ENCODE measurements around the gene CALHM1.

The CALHM1 gene

DNA sequence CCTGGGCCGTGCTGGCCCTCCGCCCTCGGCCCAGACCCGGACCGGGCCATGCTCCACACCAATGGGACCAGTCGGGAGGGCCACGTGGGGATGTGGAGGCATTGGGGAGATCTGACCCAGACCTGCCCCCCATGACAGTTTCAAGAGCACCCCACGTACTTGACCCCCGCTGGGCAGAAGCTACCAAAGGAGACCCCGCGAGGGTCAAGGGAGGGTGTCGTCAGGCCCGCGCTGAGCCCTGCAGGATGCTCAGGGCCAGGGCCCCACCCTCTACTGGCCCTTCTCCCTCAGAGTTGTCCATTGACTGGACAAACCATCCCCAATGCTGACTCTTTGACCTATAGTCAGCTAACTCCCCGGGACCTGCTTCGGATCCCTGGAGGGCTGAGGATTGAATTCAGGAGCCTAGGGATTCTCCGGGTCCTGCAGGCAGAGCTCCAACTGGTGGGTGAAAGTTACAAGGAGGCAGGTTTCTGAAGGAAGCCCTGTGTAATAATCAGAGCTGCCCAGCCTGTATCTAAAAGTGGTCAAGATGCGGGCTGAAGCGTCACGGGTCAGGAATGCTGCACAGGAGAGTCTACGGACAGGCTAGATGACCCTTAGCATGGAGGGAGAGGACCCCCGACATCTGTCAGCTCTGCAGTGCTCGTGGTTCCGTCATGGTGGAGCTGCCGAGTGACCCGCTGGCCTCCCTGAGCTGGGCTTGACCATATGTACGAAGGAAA, 6.0 kb downstream of the CALHM1 start:
- no peak for DNase-seq

DNA sequence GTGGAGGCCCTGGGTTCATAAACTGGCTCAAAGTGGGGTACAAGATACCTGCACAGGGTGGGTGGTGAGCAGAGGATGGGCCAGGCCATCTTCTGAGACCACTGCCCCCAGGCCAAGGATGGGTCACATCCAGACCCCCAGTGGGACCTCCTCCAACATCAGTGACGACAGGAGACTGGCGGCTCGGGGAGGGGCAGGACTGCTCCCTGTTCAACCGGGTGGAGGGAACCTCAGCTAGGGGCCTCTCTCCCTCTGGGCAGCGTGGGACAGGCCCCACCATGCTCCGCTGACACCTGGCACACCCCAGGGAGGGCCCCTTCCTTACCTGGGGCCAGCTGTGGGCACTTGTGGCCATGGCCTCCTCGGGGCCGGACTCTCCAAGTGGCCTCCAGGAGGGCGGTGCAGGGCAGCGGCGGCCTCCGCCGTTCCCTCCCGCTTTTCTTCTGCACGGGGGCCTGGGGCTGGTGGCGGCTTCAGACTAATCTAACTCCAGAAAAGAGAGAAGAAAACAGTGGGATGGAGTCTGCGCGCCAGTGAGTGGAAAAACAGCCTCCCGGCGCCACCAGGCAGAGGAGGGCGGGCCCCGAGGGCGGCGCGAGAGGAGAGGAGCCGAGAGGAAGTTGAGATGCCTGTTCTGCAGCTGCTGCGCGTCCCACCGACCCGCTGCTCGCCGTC, 6.7 kb downstream of the CALHM1 start, which contains the start of gene CALHM2:
Gene CALHM2, minus strand, starts transcription at position 540 of the 675 bp plus-strand sequence. CDS start 2,429 bp downstream, outside the sequence.
- no peak for DNase-seq

DNA sequence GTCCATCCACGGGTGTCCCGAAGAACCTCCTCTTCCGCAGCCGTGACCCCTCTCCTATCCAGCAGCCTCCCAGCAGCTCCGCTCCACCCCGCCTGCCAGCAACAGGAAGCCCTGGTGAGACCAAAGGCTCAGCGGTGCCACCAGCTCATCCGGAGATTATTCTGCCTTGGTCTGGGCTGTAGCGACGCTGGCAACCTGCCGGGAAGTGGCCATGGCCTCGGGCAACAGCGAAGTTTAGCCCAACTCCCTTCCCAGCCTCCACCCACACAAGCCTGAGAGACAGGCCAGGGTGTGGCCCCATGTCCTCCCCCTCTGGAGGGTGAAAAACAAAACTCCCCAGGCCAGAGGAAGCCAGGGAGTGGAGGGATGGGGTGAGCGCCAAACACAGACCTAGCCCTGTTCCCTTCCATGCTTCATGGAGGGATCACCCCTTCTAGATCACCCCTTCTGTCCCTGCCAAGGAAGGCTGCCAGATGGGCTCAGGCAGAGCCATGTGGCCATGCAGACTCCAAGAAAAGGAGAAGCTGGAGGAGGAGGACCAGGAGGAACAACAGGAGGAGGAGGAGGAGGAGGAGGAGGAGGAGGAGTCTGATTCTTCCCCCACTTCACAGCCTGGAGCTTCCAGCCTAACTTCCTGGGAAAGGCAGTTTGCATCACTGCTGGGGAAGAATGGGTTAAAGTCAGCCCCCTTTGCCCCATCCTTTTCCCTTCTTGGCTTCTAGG, 7.4 kb downstream of the CALHM1 start:
- no peak for DNase-seq

DNA sequence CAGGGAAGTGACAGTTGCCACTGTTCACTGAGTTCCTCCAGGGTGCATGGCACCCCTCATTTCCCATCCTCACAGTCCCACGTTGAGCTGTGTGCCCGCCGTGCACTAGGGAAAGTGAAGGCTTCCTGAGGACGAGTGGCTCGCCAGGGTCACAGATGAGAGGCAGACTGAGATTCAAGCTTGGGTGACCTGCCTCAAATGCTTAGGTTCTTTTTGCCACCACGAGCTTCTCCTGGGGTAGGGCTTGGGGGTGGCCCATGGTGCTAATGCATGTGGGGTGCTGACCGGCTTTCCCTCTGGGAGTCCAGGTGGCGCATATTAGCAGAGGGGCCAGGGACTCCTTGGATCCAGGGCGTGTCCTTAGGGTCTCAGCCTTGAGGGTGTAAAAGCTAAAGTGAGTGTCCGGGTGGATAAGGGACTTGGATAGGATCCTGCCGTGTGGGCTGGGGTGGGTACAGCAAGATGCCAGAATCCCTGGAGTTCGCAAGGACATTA, 8.5 kb downstream of the CALHM1 start:
- DNase-seq = no peak

DNA sequence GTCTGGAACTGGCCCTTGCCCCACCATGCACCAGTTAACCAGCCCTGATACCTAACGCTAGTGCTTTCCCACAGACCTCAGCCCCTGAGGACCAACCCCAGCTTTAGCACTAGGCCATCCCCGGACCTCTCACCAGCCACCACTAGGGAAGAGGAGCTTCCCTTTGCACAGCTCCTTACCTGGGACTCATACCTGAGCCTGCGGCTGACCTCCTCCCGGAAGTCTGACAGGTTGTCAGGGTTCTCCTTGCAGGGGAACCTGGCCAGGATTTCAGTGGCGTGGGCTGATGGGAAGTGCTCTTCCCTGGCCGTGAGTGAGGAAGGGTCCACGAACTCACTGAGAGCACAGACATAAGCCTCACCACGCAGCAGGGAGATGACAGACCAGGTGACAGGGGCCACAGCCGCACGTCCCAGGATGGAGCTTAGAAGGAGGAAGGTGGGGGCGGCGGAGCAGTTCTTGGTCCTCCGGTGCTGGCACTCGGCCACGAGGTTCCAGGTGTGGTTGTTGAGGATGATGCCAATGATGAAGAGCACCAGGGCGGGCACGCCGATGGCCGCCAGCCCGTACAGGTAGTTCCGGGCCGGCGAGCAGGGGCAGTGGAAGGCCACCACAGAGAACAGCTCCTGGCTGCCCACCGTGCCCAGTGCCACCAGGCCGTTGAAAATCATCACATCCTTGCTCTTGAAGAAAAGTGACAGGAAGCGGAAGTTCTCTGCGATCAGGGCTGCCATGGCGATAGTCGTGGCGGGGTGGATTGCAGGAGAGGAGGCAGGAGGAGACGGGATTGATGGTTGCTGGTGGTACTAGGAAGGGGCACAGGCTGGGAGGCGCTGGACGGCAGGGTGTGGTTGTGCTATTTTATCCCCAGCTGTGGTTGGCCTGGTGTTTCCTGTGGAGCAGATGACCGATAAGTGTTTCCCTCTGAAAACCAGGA, 9.2 kb downstream of the CALHM1 start:
- DNase-seq = no peak

DNA sequence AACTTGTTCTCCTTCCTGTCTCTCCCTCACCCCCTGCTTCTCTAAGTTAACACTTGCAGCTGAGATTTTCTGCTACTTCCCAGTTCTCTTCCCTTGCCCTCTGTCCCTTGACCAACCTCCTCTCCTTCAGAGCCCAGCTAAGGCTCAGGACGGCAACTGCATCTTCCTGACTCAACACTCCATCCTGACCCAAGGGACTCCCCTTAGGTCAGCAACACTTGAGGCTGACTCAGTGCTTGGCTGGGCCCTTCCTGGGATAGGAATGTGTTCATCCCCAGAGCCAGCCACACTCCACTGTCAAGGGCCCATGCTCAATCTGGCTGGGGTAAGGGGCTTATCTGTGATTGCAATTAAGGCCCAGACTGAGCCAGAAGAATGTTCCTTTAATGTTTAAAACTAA, 10.0 kb downstream of the CALHM1 start:
- no peak for DNase-seq

DNA sequence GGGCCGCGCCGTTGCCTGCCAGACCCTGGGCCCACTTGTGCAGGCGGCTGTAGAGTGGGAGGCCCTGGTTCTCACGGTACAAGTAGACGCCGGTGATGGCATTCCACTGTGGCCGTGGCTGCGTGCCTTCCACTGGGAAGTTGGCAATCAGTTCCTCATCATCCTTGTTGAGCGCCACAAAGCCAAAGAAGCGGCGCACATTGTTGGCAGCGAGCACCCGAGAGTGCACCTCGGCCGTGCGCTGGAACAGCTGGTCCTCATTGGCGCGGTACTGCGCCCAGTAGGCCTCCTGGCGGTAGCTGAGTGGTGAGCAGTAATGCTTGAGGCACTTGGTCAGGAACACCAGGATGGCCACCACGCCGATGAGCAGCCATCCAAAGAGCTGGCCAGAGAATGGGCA, 11.5 kb downstream of the CALHM1 start:
- no peak for DNase-seq

DNA sequence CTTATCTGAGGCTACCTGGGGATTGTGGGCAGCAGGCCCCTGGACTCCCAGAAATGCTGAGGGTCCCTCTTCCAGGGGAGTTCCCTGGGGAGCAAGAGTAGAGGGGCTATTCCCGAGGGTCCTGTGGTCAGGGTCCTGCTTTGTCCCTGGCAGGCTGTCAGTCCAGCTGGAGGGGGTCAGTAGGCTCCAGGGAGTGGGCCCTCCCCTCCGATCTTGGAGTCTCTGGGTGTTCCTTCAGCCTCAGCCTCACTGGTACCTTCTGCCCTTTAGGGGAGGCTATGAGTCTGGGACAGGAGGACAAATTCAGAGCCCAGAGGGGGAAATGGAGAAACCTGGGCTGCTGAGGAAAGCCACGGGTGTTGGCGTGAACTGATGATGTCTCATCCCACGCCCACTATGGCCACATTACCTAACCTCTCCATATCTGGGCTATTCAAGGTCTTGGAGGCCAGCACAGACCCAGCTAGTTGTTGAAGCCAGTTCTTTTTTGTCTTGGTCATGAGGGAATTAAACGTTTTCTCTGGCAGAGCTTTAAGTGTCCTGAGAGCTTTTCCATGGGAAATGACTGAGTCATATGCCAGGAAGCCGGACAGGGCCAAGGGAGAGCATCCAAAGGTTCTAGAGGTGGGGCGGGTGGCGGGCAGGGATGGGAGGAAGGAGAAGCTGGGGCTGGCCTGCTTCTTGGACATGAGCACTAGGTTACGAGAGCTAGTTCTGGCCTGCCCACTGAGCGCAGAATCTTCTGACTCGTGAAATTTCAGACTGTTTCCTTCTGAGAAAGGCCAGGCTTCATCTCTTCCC, 12.7 kb downstream of the CALHM1 start:
- DNase-seq = no peak

DNA sequence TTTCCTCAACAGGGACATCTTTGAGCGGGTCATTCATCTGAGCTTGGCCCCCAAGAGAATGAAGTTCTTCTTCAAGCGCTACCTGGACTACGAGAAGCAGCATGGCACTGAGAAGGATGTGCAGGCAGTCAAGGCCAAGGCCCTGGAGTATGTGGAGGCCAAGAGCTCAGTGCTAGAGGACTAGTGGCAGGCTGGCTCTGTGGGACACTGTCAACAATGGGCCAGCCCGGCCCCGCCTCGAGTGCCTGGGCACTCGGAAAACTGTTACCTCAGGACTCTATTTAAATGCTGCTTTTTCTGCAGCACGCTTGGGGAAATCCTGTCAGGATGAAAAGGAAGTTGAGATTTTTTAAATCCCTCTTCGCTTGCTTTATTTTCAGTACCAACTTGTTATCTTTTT, 13.3 kb downstream of the CALHM1 start:
- DNase-seq = no peak

DNA sequence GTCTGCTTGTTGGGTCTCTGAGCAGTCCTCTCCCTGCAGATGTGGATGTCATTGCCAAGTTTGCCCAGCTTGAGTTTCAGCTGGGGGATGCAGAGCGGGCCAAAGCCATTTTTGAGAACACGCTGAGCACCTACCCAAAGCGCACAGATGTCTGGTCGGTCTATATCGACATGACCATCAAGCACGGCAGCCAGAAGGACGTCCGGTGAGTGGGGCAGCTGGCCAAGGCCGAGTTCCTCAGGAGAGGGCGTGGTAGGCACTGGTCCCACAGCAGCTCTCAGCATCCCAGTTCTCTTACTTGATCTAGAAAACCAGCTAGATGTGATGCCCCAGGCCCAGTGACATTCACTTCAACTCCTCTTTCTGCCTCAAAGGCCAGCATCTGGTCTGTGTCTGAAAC, 14.2 kb downstream of the CALHM1 start:
- no peak for DNase-seq

DNA sequence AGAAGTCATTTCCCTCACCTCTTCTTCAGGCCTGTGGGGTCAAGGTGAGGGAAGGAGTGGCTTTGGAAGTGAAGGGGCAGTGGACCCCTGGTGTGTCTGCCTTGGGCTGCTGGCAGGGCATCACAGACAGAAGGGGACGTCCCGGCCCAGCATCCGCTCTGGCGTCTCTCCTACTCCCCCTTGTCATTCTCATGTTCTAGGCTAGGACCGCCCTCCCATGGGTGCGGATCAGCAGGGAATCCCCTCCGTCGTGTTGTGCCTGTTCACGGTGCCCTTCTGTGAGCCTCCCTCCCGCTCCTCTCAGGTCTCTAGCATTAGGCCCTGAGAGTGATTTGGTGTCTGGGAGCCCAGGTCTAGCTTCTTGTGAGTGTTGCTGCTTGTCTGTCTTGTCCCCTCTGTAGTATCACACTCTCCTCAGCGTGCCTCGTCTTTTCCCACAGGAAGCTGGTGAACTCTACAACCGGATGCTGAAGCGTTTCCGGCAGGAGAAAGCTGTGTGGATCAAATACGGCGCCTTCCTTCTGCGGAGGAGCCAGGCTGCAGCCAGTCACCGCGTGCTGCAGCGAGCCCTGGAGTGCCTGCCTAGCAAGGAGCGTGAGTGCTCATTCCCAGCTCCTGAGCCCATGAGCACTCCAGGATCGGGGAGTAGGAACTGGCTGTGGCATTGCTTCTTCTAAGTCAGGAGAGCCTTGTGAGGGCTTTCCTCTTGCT, 15.1 kb downstream of the CALHM1 start:
- no peak for DNase-seq

DNA sequence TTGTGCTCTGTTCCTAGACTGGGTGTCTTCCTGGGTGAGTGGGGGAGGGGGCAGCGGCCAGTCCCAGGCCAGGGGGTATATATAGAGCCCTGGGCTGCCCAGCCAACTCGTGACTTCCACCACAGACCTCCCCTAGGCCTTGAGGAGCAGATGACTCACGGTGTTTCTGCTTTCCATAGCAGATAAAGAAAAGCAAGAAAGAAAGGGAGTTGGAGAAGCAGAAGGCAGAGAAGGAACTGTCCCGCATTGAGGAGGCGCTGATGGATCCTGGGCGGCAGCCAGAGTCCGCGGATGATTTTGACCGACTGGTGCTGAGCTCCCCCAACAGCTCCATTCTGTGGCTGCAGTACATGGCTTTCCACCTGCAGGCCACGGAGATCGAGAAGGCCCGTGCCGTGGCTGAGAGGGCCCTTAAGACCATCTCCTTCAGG, 16.7 kb downstream of the CALHM1 start:
- DNase-seq = no peak

DNA sequence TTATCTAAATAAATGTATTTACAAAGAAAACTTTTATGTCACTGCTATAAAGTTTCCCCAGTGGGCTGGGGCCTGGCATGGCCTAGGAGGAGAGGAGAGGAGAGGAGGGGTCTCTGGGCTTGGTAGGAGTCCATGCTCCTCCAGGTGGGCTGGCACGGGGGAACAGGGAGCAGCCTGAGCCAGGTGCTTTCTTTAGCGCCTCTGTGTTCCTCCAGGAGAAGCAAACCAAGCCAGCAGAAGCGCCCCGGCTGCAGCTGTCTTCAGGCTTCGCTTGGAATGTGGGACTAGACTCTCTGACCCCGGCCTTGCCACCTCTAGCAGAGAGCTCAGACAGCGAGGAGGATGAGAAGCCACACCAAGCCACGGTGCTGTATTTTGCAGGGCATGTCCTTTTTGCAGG, 17.1 kb downstream of the CALHM1 start:
- DNase-seq = no peak

DNA sequence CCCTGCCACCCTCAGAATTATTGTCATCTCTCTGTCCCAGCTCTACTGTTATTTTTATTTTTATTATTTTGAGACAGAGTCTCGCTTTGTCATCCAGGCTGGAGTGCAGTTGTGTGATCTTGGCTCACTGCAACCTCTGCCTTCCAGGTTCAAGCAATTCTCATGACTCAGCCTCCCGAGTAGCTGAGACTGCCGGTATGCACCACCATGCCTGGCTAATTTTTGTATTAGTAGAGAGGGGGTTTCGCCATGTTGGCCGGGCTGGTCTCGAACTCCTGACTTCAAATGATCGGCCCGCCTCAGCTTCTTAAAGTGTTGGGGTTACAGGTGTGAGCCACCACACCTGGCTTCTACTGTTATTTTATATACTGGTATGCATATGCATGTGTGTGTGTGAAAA, 17.5 kb downstream of the CALHM1 start:
- no peak for DNase-seq

DNA sequence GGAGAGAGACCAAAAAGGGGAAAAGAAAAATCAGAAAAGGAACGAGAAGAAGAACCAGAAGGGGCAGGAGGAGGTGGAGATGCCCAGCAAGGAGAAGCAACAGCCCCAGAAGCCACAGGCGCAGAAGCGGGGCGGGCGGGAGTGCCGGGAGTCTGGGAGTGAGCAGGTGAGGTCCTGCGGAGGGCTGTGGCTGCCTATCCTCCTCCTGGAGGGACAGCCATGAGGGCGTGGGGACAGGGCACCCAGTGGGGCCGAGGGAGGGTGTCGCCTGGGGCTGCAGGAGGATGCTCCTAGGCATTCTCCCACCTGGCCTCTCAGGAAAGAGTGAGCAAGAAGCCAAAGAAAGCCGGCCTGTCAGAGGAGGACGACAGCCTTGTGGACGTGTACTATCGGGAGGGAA, 18.3 kb downstream of the CALHM1 start:
- no peak for DNase-seq

DNA sequence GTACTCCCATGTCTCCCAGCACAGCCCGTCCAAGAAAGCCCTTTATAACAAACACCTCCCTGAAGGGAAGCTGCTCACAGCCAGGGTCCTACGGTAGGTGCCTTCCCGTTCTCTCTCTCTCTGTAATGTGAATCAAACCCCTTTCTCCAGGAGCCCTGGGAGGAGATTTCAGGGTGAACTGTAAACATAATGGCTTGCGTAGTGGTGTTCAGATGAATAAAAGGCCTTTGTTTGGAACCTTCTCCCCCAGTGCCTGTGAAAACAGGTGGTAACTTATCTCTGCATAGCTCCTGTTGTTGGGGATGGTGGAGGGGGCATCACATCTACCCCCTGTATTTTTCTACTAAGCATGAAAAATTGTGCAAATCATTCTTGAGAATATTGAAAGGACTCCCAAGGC, 18.9 kb downstream of the CALHM1 start:
- DNase-seq = no peak

DNA sequence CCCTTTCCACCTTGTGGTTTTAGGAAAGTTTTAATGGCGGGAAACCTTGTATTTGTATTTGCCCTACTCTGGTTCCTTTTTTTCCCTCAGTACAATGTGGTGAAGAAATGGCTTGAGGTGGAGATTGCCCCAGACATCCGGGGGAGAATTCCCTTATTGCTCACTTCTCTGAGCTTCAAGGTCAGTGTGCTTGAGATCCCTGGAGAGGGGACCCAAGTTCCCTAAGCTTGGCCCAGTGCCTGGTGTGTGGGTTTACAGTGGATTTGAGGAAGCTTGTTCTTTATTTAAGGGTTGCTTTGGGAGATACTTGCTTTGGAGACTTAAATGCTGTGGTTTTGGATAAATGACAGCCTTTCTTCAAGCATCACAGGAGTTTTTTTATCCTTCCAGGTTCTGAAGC, 24.8 kb downstream of the CALHM1 start:
- DNase-seq = no peak

DNA sequence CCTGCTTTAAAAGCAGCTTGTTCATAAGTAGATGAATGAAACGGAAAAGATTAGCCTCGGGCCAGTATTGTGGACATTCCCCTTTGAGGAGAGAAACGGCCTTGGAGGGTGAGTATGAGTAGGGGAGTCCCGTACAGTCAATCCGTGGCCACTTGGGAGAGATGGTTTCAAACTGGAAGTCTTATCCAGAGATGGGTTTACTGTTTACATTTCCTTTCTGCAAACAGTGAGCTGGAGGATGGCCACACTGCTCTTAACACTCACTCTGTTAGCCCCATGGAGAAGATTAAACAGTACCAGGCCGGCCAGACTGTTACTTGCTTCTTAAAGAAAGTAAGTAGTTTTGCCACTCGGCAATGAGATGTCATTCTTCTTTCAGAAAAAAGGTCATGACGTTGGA, 26.8 kb downstream of the CALHM1 start:
- no peak for DNase-seq

DNA sequence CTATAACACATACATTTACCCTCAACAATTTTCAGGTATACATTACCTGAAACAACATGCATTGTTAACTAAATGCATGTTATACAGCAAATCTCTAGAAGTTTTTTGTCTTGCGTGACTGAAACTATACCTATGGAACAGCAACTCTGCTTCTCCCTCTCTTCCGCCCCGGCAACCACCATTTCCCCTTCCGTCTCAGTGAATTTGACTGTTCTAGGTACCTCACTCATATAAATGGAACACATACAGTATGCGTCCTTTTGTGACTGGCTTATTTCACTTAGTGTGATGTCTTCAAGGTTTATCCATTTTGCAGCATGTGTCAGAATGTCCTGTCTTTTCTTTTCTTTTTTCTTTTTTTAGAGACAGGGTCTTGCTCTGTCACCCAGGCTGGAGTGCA, 29.1 kb downstream of the CALHM1 start:
- no peak for DNase-seq

DNA sequence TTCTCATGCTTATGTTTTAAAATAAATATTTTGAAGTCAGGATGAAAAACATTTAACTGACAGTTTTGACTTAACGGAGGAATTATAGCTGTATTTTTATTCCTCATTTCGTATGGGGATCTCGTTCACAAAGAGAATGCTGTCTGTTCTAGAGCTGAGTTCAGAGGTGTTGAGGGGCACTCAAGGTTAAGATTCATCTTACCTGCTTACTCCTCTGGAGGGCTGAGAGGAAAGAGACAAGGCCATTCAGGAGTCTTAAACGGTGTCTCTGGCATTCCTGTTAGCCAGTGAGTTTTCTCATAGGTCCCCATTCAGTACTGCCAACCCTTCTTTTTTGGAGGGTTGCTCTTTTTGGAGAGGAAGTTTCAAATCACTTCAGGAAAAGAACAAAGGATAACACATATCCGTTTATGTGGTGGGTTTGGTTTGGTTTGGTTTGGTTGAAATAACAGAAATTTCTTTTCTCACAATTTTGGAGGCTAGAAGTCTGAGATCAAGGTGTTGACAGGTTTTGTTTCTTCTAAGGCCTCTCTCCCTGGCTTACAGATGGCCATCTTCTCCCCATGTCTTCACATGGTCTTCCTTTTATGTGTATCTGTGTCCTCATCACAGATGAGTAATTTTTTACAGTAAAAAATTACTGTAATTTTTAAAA, 29.6 kb downstream of the CALHM1 start:
- no peak for DNase-seq

DNA sequence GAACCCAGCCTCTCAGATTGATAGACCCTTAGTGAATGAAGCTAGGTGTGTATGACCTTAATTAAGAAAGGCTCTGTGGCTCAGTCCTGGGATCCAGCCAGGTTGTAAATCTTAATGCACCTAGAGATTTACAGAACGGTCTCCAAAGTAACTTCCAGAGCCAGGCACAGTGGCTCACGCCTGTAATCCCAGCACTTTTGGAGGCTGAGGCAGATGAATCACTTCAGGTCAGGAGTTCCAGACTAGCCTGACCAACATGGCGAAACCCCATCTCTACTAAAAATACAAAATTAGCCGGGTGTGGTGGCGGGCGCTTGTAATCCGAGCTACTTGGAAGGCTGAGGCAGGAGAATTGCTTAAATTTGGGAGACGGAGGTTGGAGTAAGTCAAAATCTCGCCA, 30.8 kb downstream of the CALHM1 start:
- no peak for DNase-seq

Measured in NCI-H446 treated with DMSO at 0.1 percent for 48 hours (cell line).